Astrocyte of the spinal cord (primary cell): ENCODE results near the gene ZNF674.
A peak's percentile ranks its signal among the peaks of the same experiment; 100 is the strongest.

Source experiments
- DNase-seq: peaks from one replicate; pipeline ENCODE4 v3.0.0; 2011; ENCODE audit warnings: low read depth, low spot score
- H3K4me3 ChIP-seq: 2 replicates; pipeline ENCODE4 v1.5.1; 2011; ENCODE audit warnings: low read depth, mild to moderate bottlenecking, low read length, moderate library complexity
- CTCF ChIP-seq: IDR thresholded peaks from 2 replicates; pipeline ENCODE4 v1.5.1; 2012; ENCODE audit warnings: low read depth, mild to moderate bottlenecking, low read length, inconsistent platforms
- in situ Hi-C: cut with HindIII; loops from 2 replicates; pipeline ENCODE4 v1.10.0; 2017; ENCODE audit warnings: low sequenced_read_pairs

The ZNF674 gene

GRCh38 chrX:46571423-46572339, 26.5 kb upstream of the ZNF674 start:
- no peak for DNase-seq
- no peak for TF ChIP-seq CTCF
- in situ Hi-C loops, result no loop called here
- no peak overlapping the region for H3K4me3 ChIP-seq

GRCh38 chrX:46569621-46570020, 24.4 kb upstream of the ZNF674 start:
- in situ Hi-C loops, result no loop called here
- no peak for DNase-seq
- H3K4me3 ChIP-seq, result no peak overlapping the region
- TF ChIP-seq CTCF, result no peak

GRCh38 chrX:46567388-46567787, 22.2 kb upstream of the ZNF674 start:
- DNase-seq, result no peak
- in situ Hi-C loops, result no loop called here
- TF ChIP-seq CTCF, result no peak
- no peak overlapping the region for H3K4me3 ChIP-seq

- H3K4me3 ChIP-seq, result no peak overlapping the region
- no peak for TF ChIP-seq CTCF
- in situ Hi-C loops, result no loop called here
- no peak for DNase-seq
Measured at GRCh38 chrX:46561824-46562657, 16.8 kb upstream of the ZNF674 start.

- TF ChIP-seq CTCF, result no peak
- in situ Hi-C loops, result no loop called here
- H3K4me3 ChIP-seq, result no peak overlapping the region
- no peak for DNase-seq
Measured at GRCh38 chrX:46559062-46559461, 13.8 kb upstream of the ZNF674 start.

- in situ Hi-C loops, result no loop called here
- peak; percentile 31 for DNase-seq
Measured at GRCh38 chrX:46554942-46555341, 9.7 kb upstream of the ZNF674 start.

More at GRCh38 chrX:46554942-46555341, 9.7 kb upstream of the ZNF674 start:
- TF ChIP-seq CTCF, result no peak
- no peak overlapping the region for H3K4me3 ChIP-seq
